T1000 (cell line): ENCODE measurements around the gene MEFV.
A peak's percentile ranks its signal among the peaks of the same experiment; 100 is the strongest.

Source experiments
- DNase-seq: peaks from one replicate; lab custom pipeline; 2025; ENCODE audit warnings: mixed read lengths; lab: John Stamatoyannopoulos, UW

The MEFV gene

GRCh38 chr16:3268294-3268693, 11.9 kb upstream of the MEFV start:
- DNase-seq, result no peak

- no peak for DNase-seq
These were observed 10.6 kb upstream of the MEFV start for GRCh38 chr16:3266873-3267537.

DNA sequence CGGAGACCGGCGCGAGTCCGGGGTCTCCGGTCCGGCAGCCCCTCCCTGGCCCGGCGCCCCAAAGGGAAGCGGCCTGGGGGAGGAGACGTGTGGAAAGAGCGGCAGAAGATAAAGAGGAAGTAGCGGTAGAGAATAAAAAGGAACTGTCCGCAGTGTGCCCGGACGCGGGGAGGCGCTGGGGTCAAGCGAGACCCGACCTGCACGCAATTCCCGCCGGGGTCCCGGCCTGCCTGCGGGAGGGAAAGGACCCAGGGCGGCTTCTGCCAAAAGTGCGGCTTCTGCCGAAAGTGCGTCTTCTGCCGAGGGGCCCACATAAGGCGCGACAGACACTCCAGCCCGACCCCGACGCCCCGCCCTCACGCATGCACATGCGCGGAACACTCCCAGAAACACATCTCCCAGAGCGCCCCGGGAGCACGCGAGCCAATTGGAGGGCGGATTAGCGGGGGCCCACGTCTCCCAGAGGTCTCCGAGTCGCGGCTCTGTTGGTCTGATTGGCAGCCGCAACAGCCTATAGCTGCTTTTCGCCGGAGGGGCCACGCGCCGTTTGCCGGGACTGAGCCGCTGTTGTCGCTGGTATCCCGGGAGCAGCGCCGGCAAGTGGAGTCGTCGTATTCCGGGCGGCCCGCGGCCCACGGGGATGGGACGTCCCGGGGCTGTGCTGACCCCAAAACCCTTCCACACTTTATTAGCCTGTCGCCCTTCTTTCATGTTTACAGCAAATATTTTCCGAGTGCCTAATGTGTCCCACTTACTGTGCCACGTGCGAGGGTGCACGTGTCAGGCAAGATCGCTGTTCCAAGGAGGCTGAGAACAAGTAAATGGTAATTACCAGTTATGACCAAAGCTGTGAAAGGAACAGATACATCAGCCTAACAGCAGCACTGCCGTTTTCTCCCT, 8.0 kb upstream of the MEFV start:
- DNase-seq, result peak; percentile 98

- DNase-seq, result no peak
These were observed 6.1 kb upstream of the MEFV start for GRCh38 chr16:3262517-3262916.

DNA sequence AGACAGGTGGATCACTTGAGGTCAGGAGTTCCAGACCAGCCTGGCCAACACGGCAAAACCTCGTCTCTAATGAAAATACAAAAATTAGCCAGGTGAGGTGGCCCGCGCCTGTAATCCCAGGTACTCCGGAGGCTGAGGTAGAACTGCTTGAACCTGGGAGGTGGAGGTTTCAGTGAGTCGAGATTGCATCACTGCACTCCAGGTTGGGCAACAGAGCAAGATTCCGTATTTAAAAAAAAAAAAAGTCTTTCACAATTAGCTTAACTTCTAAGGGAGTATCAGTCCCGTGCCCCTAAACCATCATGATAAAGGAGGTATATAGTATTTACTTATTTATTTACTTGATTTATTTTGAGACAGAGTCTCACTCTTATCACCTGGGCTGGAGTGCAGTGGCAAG, 3.4 kb upstream of the MEFV start:
- DNase-seq, result no peak

- DNase-seq, result no peak
These were observed 533 bp upstream of the MEFV start for GRCh38 chr16:3256866-3257465.

GRCh38 chr16:3254309-3254708, 2.1 kb downstream of the MEFV start:
- no peak for DNase-seq

GRCh38 chr16:3252967-3253366, 3.5 kb downstream of the MEFV start:
- no peak for DNase-seq

GRCh38 chr16:3249451-3249850, 7.0 kb downstream of the MEFV start:
- DNase-seq, result no peak

GRCh38 chr16:3249020-3249419, 7.4 kb downstream of the MEFV start:
- DNase-seq, result no peak

GRCh38 chr16:3248596-3248995, 7.8 kb downstream of the MEFV start:
- DNase-seq, result no peak

DNA sequence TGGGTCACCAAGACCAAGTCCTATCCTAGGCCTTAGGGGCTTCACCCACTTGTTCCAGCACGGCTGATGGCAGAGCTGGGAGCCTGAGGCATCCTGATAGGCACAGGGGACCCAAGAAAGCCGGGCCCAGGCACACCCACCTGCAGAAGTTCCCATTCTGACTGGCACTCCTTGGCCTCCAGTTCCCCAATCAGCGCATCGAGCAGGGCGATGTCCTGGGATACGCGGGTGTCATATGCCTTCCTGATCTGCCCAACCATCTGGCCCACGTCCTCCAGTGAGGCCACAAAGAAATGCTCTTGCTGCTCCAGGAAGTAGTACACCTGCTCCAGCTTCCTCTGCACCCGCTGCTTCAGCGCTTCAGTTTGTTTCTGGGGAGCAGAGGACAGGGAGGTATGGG, 9.6 kb downstream of the MEFV start:
- DNase-seq, result no peak

DNA sequence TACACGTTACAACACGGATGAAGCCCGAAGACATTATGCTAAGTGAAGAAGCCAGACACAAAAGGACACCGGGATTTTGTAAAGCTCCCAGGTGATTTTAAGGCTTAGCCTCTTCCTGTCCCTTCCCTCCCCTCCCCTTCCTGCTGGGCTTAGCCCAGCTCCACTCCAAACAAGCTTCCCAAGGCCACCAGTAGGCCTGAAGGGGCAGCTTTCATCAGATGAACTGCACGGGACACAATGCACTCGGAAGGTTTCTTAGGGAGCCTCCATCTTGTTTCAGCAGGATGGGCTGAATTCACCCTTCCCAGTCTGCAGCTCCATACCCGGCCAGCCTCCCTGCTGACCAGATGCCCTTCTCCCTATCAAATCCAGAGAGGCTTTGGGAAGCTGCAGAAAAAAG, 10.4 kb downstream of the MEFV start:
- no peak for DNase-seq

DNA sequence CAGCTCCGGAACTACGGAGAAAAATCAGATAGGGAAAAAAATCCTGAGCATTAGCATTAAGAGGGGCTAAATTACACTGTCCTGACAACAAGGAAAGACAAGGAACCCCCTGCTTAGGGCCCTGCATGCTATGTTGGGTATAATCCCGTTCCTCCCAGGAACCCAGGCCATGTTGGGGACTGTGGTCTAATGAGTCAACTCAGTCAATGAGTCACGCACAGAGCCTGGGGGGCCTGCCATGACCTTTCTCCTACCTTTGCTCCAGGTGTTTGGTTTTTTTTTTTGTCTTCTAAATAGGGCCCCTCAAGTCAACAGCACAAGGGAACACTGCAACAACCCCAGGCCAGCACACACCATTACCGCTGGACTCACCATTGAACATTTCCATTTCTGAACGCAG, 12.6 kb downstream of the MEFV start:
- no peak for DNase-seq

- no peak for DNase-seq
These were observed 13.7 kb downstream of the MEFV start for GRCh38 chr16:3242709-3243108.

GRCh38 chr16:3241761-3242160, 14.7 kb downstream of the MEFV start:
- DNase-seq, result no peak

- DNase-seq, result peak; percentile 14
These were observed 20.4 kb downstream of the MEFV start for GRCh38 chr16:3235856-3236669.

DNA sequence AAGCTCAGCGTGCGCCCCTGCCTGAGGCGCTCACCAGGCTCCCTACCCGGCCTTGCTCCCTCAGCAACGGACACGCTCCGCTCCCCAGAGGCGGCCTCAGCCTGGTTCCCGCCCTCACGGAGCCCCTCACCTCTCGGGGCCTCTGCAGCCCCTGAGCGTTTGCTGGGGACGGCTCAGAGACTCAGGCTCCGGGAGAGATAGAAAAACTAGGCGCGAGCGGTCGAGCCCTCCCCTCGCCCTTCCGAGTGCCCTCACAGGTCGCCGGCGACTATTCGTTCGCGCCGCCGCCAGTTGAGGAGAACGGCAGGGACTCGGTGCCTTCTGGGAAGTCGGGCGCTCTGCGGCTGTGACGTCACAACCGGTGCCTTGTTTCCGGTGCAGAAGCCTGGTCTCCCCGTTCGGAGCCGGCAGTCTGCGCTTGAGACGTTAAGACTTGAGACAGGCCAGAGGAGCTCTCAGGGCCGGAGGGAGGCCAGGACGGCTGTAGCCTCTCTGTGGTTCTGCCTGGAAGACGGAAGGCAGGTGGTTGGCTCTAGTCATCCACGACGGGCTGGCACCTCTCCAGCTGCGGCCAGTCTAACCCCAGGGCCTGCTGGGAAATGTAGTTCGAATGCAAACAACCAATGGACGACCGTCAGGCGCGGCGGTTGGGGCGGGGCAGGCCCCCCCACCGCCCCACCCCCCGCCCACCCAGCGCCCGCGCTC, 21.4 kb downstream of the MEFV start, which contains the start of gene ZNF200:
Gene ZNF200 (minus strand): TSS at position 302 of the 705 bp plus-strand sequence. CDS start 1,403 bp downstream, outside the sequence.
- DNase-seq, result peak; percentile 97

DNA sequence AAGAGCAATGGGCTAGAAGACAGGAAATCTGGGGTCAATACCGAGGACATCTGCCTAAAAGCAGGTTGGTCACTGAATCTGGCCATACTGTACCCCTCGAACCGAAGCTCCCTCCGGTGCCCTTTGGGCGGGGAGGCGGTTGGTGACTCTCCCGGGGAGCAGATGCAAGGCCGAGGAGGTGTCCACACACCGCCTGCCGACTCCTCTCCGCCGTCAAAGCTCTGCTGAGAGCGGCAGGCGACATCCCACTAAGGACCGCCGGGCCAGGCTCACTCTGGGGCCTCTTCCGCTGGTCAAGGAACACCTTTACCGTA, 21.9 kb downstream of the MEFV start:
- DNase-seq, result no peak

DNA sequence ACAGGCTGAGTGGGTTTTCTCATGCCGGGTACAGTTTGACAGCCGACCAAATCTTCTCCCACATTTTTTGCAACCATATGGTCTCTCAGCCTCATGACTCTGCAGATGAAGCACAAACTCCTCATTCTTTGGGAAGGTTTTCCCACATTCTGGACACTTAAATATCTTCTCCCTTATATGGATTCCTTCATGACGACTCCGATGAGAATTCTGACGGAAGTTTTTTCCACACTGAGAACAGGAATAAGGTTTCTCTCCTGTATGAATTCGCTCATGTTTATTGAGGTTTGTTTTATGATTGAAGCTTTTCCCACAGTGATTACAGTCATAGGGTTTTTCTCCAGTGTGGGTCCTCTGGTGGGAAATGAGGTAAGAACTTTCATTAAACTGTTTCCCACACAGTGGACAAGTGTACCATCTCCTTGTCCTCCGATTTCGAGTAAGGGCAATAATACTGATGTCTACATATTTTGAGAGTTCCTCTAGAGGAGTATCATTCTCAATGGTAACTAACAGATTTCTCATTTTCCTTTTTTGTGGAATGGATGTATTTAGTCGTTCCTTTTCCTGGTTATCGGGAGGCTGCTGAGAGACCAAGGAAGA, 32.4 kb downstream of the MEFV start:
- DNase-seq, result no peak

- no peak for DNase-seq
These were observed 35.6 kb downstream of the MEFV start for GRCh38 chr16:3220839-3221238.
